Bronchial epithelial cell (primary cell): ENCODE data around the gene GLRX. TPM values are rescaled to one million over a fixed set of nuclear protein-coding genes. Genes with fewer than 3 reads are reported as not detected.

Experiments used
- DNase-seq: peaks from one replicate; pipeline ENCODE4 v3.0.0-alpha.2; 2010; ENCODE audit warnings: low read depth
- FAIRE-seq: peaks from 2 replicates; lab custom pipeline; 2011; peaks lifted over from hg19 to GRCh38; lab: Jason Lieb, UNC
- H3K27me3 ChIP-seq: 2 replicates; pipeline ENCODE4 v1.5.1; 2011; ENCODE audit warnings: low read length; ENCODE audit not compliant: control insufficient read depth, insufficient read depth
- H3K36me3 ChIP-seq: 2 replicates; pipeline ENCODE4 v1.5.1; 2011; ENCODE audit warnings: low read length; ENCODE audit not compliant: control insufficient read depth, insufficient read depth
- H3K4me3 ChIP-seq: 2 replicates; pipeline ENCODE4 v1.5.1; 2011; ENCODE audit warnings: mild to moderate bottlenecking, low read depth, low read length, control low read depth
- total RNA-seq: library from RNA; depleted of rRNA; stranded (reverse); fragments of >200 nt; gene quantifications from 2 replicates; pipeline ENCODE4 v1.2.1, GENCODE V29; 2014
- TF ChIP-seq, protein P1 (sequence below): IDR thresholded peaks from 2 replicates; pipeline ENCODE4 v1.5.1; 2011; ENCODE audit warnings: mild to moderate bottlenecking, moderate library complexity, low read length, control low read depth, inconsistent platforms; ENCODE audit not compliant: insufficient read depth, severe bottlenecking

GLRX gene
- total RNA-seq, 1 donor from 2014 or later = 8.7 TPM

DNA sequence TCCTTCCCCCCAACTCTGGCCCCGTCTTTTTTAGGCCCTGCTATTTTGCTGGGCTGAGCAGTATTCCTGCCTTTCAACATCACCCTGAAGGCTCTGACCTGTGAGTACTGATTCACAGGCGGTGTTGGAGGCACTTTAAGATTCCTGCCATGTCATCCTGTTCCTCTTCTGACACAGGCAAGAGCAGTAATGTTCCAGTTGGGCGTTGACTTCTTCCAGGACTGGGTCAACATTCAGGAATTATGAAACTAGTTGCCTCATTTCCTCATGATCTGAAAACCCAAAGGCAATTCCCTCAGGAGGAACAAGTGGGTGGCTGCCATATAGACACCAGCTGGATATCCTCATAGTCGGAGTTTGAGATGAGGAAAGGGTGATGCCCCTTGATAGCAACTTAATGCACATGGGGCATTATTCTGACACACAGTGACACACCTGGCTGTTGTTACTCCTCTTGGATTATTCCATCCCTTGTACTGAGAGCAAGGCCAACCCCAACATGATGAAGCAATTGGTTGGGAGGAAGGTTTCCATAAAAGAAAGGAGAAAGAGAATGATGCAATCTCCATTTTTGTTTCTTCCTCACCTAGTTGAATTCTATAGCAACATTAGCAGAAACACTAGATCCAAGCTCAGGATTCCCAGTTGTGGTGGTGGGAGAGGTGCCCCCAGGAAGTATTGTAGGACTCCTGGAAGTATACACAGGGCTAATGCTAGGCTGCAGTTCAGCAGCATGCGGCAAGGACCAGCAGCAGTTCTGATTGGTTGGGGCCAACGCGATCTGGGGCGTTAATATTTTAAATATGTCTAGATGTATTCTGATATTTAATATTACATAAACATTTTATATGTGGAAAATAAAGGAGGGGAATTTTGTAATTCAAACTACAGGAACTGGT lies 19.6 kb upstream of the GLRX start:
- Histone ChIP-seq H3K4me3 (no peak overlapping the region), H3K36me3 (no peaks in the 10 kb centered on the region), H3K27me3 (no peaks in the 10 kb centered on the region)
- TF ChIP-seq, protein P1, sequence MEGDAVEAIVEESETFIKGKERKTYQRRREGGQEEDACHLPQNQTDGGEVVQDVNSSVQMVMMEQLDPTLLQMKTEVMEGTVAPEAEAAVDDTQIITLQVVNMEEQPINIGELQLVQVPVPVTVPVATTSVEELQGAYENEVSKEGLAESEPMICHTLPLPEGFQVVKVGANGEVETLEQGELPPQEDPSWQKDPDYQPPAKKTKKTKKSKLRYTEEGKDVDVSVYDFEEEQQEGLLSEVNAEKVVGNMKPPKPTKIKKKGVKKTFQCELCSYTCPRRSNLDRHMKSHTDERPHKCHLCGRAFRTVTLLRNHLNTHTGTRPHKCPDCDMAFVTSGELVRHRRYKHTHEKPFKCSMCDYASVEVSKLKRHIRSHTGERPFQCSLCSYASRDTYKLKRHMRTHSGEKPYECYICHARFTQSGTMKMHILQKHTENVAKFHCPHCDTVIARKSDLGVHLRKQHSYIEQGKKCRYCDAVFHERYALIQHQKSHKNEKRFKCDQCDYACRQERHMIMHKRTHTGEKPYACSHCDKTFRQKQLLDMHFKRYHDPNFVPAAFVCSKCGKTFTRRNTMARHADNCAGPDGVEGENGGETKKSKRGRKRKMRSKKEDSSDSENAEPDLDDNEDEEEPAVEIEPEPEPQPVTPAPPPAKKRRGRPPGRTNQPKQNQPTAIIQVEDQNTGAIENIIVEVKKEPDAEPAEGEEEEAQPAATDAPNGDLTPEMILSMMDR = no peak
- peak; percentile 60 for FAIRE-seq
- DNase-seq = peak; percentile 97

DNA sequence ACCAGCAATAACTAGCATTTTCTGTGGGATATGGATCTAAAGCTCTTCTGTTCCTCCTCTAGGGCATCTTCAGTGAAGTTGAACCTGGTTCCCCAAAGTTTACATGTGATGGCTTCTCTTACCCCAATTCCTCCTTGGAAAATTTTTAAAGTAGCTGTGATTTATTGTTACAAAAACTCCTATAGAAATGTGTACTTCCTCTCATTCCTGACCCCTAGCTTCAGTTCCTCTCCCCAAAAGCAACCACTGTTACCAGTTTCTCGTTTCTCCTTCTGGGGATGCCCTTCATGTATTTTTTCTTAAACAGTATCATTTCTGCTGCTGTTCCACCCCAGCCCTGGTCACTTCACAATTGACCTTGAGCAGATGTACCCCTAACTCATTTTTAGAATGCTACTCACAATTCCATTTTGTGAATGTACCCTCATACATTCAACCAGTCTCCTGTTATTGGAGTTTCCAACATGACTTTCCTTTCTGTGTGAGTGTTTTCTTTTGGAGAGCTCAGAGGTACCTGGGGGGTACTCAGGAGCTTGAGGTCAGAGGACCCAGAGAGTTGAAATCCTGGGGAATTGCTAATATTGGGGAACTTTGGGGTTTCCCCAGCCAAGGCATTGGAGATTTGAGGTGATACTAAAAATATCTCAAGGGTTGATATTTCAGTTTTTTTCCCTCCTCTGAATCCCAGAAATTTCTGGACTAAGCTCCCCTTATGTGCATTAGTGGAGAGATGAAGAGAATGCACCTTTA lies 18.6 kb upstream of the GLRX start:
- Histone ChIP-seq H3K36me3 (no peaks in the 10 kb centered on the region), H3K27me3 (no peaks in the 10 kb centered on the region), H3K4me3 (no peak overlapping the region)
- TF ChIP-seq, protein P1 = no peak
- DNase-seq = no peak
- FAIRE-seq = no peak

GRCh38 chr5:95839658-95840057 lies 17.1 kb upstream of the GLRX start:
- Histone ChIP-seq H3K4me3 (no peak overlapping the region), H3K36me3 (no peaks in the 10 kb centered on the region), H3K27me3 (no peaks in the 10 kb centered on the region)
- TF ChIP-seq, protein P1 = no peak
- peak; percentile 41 for DNase-seq
- FAIRE-seq = no peak

DNA sequence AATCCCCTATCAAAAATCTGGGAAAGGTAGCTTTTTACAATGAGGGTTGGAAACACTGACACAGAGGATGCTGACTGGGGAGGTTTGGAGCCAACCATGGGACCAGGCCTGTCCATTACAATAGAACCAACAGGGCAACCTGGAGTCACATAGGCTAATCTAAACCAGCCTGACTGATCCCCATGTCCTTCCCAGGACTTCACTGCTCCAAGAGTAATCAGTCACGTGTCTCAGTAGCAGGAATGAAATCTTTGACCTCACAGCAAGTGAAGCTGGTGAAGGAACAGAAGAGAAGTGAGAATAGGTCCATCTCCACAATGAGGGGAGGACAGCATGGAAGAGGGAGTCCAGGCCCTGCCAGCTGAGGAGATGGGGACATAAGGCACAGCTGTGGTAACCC lies 16.0 kb upstream of the GLRX start:
- Histone ChIP-seq H3K27me3 (no peaks in the 10 kb centered on the region), H3K4me3 (no peak overlapping the region), H3K36me3 (no peaks in the 10 kb centered on the region)
- TF ChIP-seq, protein P1 = no peak
- DNase-seq = no peak
- no peak for FAIRE-seq

- H3K36me3 ChIP-seq = no peaks in the 10 kb centered on the region
- FAIRE-seq = no peak
Observed at GRCh38 chr5:95838001-95838520, 15.5 kb upstream of the GLRX start.

More at GRCh38 chr5:95838001-95838520, 15.5 kb upstream of the GLRX start:
- TF ChIP-seq, protein P1 = no peak
- no peak for DNase-seq
- Histone ChIP-seq H3K27me3 (no peaks in the 10 kb centered on the region), H3K4me3 (no peak overlapping the region)
